ENCODE data around the gene CD52. TPM values are rescaled to one million over a fixed set of nuclear protein-coding genes. Genes with fewer than 3 reads are reported as not detected.

The CD52 gene
- total RNA-seq, 1 experiment from 2014 or later = 1.2 TPM

DNA sequence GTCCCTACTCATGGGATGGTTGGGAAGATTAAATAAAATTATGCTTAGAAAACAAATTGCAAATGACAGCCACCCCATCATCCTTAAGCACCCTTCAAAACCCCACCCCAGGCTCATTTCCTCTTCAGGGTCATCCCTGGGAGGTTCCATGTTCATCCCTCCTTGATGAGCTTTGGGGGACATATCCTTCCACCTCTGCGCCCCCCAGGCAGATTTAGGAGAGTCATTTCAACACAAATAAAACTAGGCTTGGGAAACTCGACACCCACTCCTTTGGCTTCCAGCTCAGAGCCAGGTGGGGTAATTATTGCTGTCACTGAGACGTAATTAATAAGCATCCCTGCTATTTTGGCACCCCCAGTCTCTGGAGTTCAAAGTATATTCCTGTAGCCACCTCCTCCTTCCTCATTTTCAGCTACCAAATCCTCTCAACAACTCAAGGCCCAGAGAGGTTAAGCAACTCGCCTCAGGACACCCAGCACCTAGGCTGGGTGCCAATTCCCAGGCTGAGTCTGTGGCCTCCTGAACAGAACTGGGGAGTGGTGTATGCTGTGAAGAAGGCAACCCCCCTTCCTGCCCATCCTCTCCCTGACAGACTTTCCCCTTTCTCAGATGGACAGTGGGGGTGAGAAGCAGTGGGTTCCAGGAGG lies 35.6 kb downstream of the CD52 start:
- peak overlapping the region; percentile 99 for H3K27ac ChIP-seq
- H3K4me3 ChIP-seq = peak overlapping the region; percentile 56; the same call in 1 of the 2 replicates
- DNase-seq = peak in 1 of 2 experiments; percentile 40
- H3K27me3 ChIP-seq (ENCODE audit: insufficient read depth, low read depth) = no peaks in the 10 kb centered on the region
- H3F3A ChIP-seq (ENCODE audit: insufficient read depth, low read depth) = peaks cover 40% of the 10 kb centered on the region
- CTCF ChIA-PET = no interaction called here
- peaks cover 22% of the 10 kb centered on the region for H3K79me2 ChIP-seq (ENCODE audit: low read depth)
- peaks cover 91% of the 10 kb centered on the region for H3K4me1 ChIP-seq (replicated peaks; ENCODE audit: insufficient read depth)
- POLR2A ChIA-PET (ENCODE audit: unreplicated experiment) = no interaction called here
- no peaks in the 10 kb centered on the region for H4K20me1 ChIP-seq (ENCODE audit: insufficient read depth)
- H3K4me2 ChIP-seq = peak overlapping the region; percentile 73
- no peaks in the 10 kb centered on the region for H3K36me3 ChIP-seq (ENCODE audit: low read depth)
- intact Hi-C loops (cut with micrococcal nuclease; ENCODE audit: unreplicated experiment) = loop anchor here (10.0 kb wide), 1 partner anchor 511 kb away; the partner anchor contains the start of gene SFN
- no peaks in the 10 kb centered on the region for H3K9me2 ChIP-seq (ENCODE audit: insufficient read depth)
- no peak overlapping the region for H2AFZ ChIP-seq
- TSS peak; percentile 25 for BruUV-seq (replicated peaks)
- no peaks in the 10 kb centered on the region for H3K9me3 ChIP-seq (ENCODE audit: insufficient read depth, low read depth)
- TF ChIP-seq EZH2 (IDR thresholded peaks at IDR 0.05; ENCODE audit: low read depth) = no peak
- TF ChIP-seq, protein P1, sequence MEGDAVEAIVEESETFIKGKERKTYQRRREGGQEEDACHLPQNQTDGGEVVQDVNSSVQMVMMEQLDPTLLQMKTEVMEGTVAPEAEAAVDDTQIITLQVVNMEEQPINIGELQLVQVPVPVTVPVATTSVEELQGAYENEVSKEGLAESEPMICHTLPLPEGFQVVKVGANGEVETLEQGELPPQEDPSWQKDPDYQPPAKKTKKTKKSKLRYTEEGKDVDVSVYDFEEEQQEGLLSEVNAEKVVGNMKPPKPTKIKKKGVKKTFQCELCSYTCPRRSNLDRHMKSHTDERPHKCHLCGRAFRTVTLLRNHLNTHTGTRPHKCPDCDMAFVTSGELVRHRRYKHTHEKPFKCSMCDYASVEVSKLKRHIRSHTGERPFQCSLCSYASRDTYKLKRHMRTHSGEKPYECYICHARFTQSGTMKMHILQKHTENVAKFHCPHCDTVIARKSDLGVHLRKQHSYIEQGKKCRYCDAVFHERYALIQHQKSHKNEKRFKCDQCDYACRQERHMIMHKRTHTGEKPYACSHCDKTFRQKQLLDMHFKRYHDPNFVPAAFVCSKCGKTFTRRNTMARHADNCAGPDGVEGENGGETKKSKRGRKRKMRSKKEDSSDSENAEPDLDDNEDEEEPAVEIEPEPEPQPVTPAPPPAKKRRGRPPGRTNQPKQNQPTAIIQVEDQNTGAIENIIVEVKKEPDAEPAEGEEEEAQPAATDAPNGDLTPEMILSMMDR (conservative IDR thresholded peaks at IDR 0.05) = no peak

DNA sequence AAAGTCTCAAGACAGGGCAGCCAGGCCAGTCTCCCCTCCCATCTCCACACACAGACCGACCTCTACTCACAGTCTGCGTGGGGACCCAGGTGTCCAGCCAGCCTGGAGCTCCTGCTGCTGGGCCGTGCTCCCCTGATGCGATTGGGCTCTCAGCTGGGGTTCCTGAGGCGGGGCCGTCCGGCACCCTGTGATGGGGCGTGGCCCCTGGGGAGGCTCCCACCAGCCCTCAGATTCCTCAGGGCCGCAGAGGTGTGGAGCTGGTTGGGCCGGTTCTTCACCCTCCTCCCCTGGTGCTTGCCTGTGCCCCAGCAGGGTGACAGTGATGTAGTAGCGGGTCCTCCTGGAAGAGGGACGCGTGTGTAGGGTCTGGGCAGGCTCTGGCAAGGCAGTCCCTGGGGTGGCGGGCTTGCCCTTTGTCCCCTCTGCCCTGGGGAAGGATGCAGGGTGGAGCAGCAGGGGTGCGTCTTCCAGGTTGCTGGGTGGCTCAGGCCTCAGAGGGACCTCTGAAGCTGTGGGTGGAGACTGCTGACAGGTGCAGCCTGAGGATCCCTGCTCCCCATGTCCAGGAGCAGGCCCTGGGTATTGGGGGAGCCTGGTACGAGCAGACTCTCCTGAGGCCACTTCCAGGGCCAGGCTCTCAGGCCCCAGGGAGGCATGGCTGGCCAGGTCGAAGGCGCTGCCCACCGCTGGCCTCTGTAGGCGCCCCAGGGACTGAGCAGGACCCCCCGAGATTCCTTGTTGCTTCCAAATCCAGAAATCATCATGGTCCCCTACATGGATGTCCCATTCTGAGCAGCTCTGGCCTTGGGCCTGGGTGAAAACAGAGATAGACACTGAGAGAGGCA lies 36.4 kb downstream of the CD52 start, which contains the start of gene CRYBG2:
Gene CRYBG2 (minus strand): TSS at position 155 of the 845 bp plus-strand sequence. CDS start 7,473 bp downstream, outside the sequence.
- no TSS peak for BruUV-seq (replicated peaks)
- Histone ChIP-seq H3K4me1 (replicated peaks; ENCODE audit: insufficient read depth) (peaks cover 94% of the 10 kb centered on the region), H2AFZ (no peak within 1 kb of the TSS), H3K79me2 (ENCODE audit: low read depth) (peaks cover 22% of the 10 kb centered on the region), H3K4me3 (peak within 1 kb of the TSS; percentile 56; the same call in 1 of the 2 replicates), H4K20me1 (ENCODE audit: insufficient read depth) (no peaks in the 10 kb centered on the region), H3K36me3 (ENCODE audit: low read depth) (no peaks in the 10 kb centered on the region), H3K27ac (peak within 1 kb of the TSS; percentile 99), H3F3A (ENCODE audit: insufficient read depth, low read depth) (peaks cover 48% of the 10 kb centered on the region), H3K9me2 (ENCODE audit: insufficient read depth) (no peaks in the 10 kb centered on the region), H3K4me2 (peak within 1 kb of the TSS; percentile 73), H3K9me3 (ENCODE audit: insufficient read depth, low read depth) (no peaks in the 10 kb centered on the region), H3K27me3 (ENCODE audit: insufficient read depth, low read depth) (no peaks in the 10 kb centered on the region)
- TF ChIP-seq EZH2 (IDR thresholded peaks at IDR 0.05; ENCODE audit: low read depth) = no peak
- TF ChIP-seq, protein P1 (conservative IDR thresholded peaks at IDR 0.05) = no peak
- ChIA-PET POLR2A (ENCODE audit: unreplicated experiment) (interaction anchor here (0.6 kb wide), 1 partner anchor 227 kb away, joined by 5 read pairs; no protein-coding TSS in a partner anchor), CTCF (no interaction called here)
- intact Hi-C loops (cut with micrococcal nuclease; ENCODE audit: unreplicated experiment) = loop anchor here (10.0 kb wide), 1 partner anchor 511 kb away; the partner anchor contains the start of gene SFN
- DNase-seq = peak; percentile 90 to 95

DNA sequence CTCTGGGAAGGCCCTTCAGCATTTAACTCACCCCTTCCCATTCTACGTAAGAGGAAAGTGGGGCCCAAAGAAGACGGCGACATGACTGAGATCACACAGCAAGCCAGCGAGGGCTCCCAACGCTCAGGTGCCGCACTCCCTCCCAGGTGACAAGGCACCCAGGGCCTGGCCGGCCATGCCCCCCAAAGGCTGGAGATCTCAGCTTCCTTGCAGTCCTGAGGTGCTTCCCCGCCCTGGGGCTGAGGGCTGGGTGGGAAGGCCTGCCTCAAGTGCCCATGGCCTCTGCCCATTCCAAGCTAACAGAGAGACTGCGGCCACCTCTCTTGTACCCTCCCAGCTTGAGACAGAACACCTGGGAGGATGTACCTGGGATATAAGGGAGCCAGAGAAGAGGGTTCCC lies 37.2 kb downstream of the CD52 start:
- no peak for TF ChIP-seq EZH2 (IDR thresholded peaks at IDR 0.05; ENCODE audit: low read depth)
- TF ChIP-seq, protein P1 (conservative IDR thresholded peaks at IDR 0.05) = no peak
- Histone ChIP-seq H3K27ac (peak overlapping the region; percentile 99; the same call in 1 of the 2 replicates), H3K9me2 (ENCODE audit: insufficient read depth) (no peaks in the 10 kb centered on the region), H3F3A (ENCODE audit: insufficient read depth, low read depth) (peaks cover 51% of the 10 kb centered on the region), H2AFZ (no peak overlapping the region), H4K20me1 (ENCODE audit: insufficient read depth) (no peaks in the 10 kb centered on the region), H3K4me2 (peak overlapping the region; percentile 78; the same call in 1 of the 2 replicates), H3K4me1 (replicated peaks; ENCODE audit: insufficient read depth) (peaks cover 89% of the 10 kb centered on the region), H3K9me3 (ENCODE audit: insufficient read depth, low read depth) (no peaks in the 10 kb centered on the region), H3K36me3 (ENCODE audit: low read depth) (no peaks in the 10 kb centered on the region), H3K79me2 (ENCODE audit: low read depth) (peaks cover 20% of the 10 kb centered on the region), H3K4me3 (no peak overlapping the region), H3K27me3 (ENCODE audit: insufficient read depth, low read depth) (no peaks in the 10 kb centered on the region)
- ChIA-PET POLR2A (ENCODE audit: unreplicated experiment) (no interaction called here), CTCF (no interaction called here)
- DNase-seq = no peak
- BruUV-seq (replicated peaks) = no TSS peak
- intact Hi-C loops (cut with micrococcal nuclease; ENCODE audit: unreplicated experiment) = loop anchor here (5.0 to 10.0 kb wide), 2 partner anchors 48 to 510 kb away; partner anchors contain the start of genes SFN and UBXN11

Measured in PC-9 (cell line).